CD8-positive, alpha-beta memory T cell (primary cell): ENCODE measurements around the gene MMP23B. TPM values are rescaled to one million over a fixed set of nuclear protein-coding genes. Genes with fewer than 3 reads are reported as not detected.

Experiments
- CTCF ChIA-PET: fragments of 350-600 bp; sonication (Branson Sonifier 250); formaldehyde crosslinking; loops from one replicate; lab custom pipeline; 2021; ENCODE audit warnings: antibody characterized with exemption; lab: Charles Lee
- POLR2A ChIA-PET: fragments of 350-600 bp; sonication (Branson Sonifier 250); formaldehyde crosslinking; loops from one replicate; lab custom pipeline; 2021; ENCODE audit warnings: antibody characterized with exemption; lab: Charles Lee
- DNase-seq, 5 donors: peaks; one replicate each; pipeline versions ENCODE4 v3.0.0 to v3.0.0-alpha.2; 2020 to 2022; ENCODE audit warnings: mixed read lengths in 1 of 5
- H3K27ac ChIP-seq: one replicate; pipeline ENCODE4 v1.7.0; 2013; ENCODE audit warnings: low read depth, mild to moderate bottlenecking, low read length, moderate library complexity
- H3K27me3 ChIP-seq: 2 replicates; pipeline ENCODE4 v1.7.0; 2013; ENCODE audit warnings: low read length, mild to moderate bottlenecking; ENCODE audit not compliant: insufficient read depth, poor library complexity, severe bottlenecking
- H3K36me3 ChIP-seq: 2 replicates; pipeline ENCODE4 v1.7.0; 2013; ENCODE audit warnings: mild to moderate bottlenecking, low read length, moderate library complexity; ENCODE audit not compliant: insufficient read depth
- H3K4me1 ChIP-seq: 2 replicates; pipeline ENCODE4 v1.7.0; 2013; ENCODE audit warnings: mild to moderate bottlenecking, low read length, moderate library complexity; ENCODE audit not compliant: insufficient read depth
- H3K4me3 ChIP-seq: 2 replicates; pipeline ENCODE4 v1.7.0; 2013; ENCODE audit warnings: mild to moderate bottlenecking, low read length
- H3K9me3 ChIP-seq: 2 replicates; pipeline ENCODE4 v1.7.0; 2013; ENCODE audit warnings: mild to moderate bottlenecking, low read length
- H3K27ac Mint-ChIP-seq, 8 donors: one replicate each; pipeline ENCODE4 v1.8.0; 2020 to 2021; ENCODE audit warnings: mixed read lengths in 8 of 8, mild to moderate bottlenecking in 6 of 8, inconsistent platforms in 3 of 8, moderate library complexity in 3 of 8
- H3K27me3 Mint-ChIP-seq, 2 donors: one replicate each; pipeline ENCODE4 v1.8.0; 2020 to 2021; ENCODE audit warnings: mixed read lengths in 2 of 2, mild to moderate bottlenecking in 1 of 2, moderate library complexity in 1 of 2
- H3K36me3 Mint-ChIP-seq, 3 donors: one replicate each; pipeline ENCODE4 v1.8.0; 2020 to 2021; ENCODE audit warnings: mixed read lengths in 3 of 3, inconsistent platforms in 1 of 3, mild to moderate bottlenecking in 1 of 3
- H3K4me1 Mint-ChIP-seq, 3 donors: one replicate each; pipeline ENCODE4 v1.8.0; 2020 to 2021; ENCODE audit warnings: mixed read lengths in 3 of 3, inconsistent platforms in 1 of 3, mild to moderate bottlenecking in 1 of 3
- H3K4me3 Mint-ChIP-seq, 7 donors: one replicate each; pipeline ENCODE4 v1.8.0; 2020 to 2021; ENCODE audit warnings: mixed read lengths in 7 of 7, mild to moderate bottlenecking in 6 of 7, moderate library complexity in 4 of 7, inconsistent platforms in 2 of 7
- H3K9me3 Mint-ChIP-seq, 5 donors: one replicate each; pipeline ENCODE4 v1.8.0; 2020 to 2022; ENCODE audit warnings: mixed read lengths in 5 of 5, mild to moderate bottlenecking in 3 of 5, moderate library complexity in 2 of 5, inconsistent platforms in 1 of 5
- polyA plus RNA-seq: library from polyadenylated mRNA; unstranded; fragments of 300-500 nt; fragmentation: Illumina TruSeq; gene quantifications from one replicate; pipeline ENCODE4 v1.2.3, GENCODE V29; 2021
- total RNA-seq, 2 experiments: library from RNA; stranded (reverse); gene quantifications; one replicate each; pipeline ENCODE4 v1.2.3, GENCODE V29; 2021

MMP23B gene
- total and polyA plus RNA-seq, 3 experiments from 2014 or later: 2.1 to 3.4 (median 2.9) TPM

- Histone ChIP-seq H3K36me3 (peaks cover 4% of the 10 kb centered on the region), H3K4me1 (peaks cover 28% of the 10 kb centered on the region), H3K9me3 (no peaks in the 10 kb centered on the region), H3K27me3 (no peaks in the 10 kb centered on the region), H3K27ac (no peak overlapping the region), H3K4me3 (no peak overlapping the region)
- H3K27ac Mint-ChIP-seq: peak overlapping the region in 1 of 8 donors; percentile 56
- peaks cover 16 to 34% (median 22%) of the 10 kb centered on the region in 3 donors for H3K4me1 Mint-ChIP-seq
- H3K4me3 Mint-ChIP-seq: peak overlapping the region in 1 of 7 donors; percentile 18
- H3K9me3 Mint-ChIP-seq: peaks cover 0 to 4% (median 0%) of the 10 kb centered on the region in 5 donors
- peaks cover 0 to 2% of the 10 kb centered on the region in 2 donors for H3K27me3 Mint-ChIP-seq
- no peak for DNase-seq
- CTCF ChIA-PET: interaction anchor here (3.6 kb wide), 1 partner anchor 11 kb away, joined by 17 read pairs; no protein-coding TSS in a partner anchor
- peaks cover 0 to 19% (median 0%) of the 10 kb centered on the region in 3 donors for H3K36me3 Mint-ChIP-seq
- POLR2A ChIA-PET: interaction anchor here (0.8 to 1.5 kb wide), 2 partner anchors 10 to 11 kb away, joined by 3 to 8 read pairs; no protein-coding TSS in a partner anchor
Observed at GRCh38 chr1:1618396-1619068, 13.4 kb upstream of the MMP23B start.

- H3K4me3 ChIP-seq: no peak overlapping the region
- Mint-ChIP-seq H3K27ac (no peak overlapping the region), H3K4me3 (peak overlapping the region in 1 of 7 donors; percentile 24), H3K27me3 (peaks cover 0 to 2% of the 10 kb centered on the region in 2 donors), H3K9me3 (peaks cover 0 to 2% (median 0%) of the 10 kb centered on the region in 5 donors), H3K36me3 (peaks cover 0 to 10% (median 0%) of the 10 kb centered on the region in 3 donors), H3K4me1 (peaks cover 2 to 27% (median 10%) of the 10 kb centered on the region in 3 donors)
- peaks cover 4% of the 10 kb centered on the region for H3K36me3 ChIP-seq
- H3K27ac ChIP-seq: no peak overlapping the region
- CTCF ChIA-PET: interaction anchor here (3.6 kb wide), 1 partner anchor 9 kb away, joined by 17 read pairs; no protein-coding TSS in a partner anchor
- DNase-seq: no peak
- H3K27me3 ChIP-seq: no peaks in the 10 kb centered on the region
- POLR2A ChIA-PET: interaction anchor here (1.5 kb wide), 1 partner anchor 9 kb away, joined by 8 read pairs; no protein-coding TSS in a partner anchor
- no peaks in the 10 kb centered on the region for H3K9me3 ChIP-seq
- H3K4me1 ChIP-seq: peaks cover 15% of the 10 kb centered on the region
Observed at GRCh38 chr1:1619917-1620361, 12.0 kb upstream of the MMP23B start.

- Mint-ChIP-seq H3K27me3 (peaks cover 0 to 2% of the 10 kb centered on the region in 2 donors), H3K27ac (peak overlapping the region in 2 of 8 donors; percentile 22 to 58), H3K9me3 (peaks cover 0 to 2% (median 0%) of the 10 kb centered on the region in 5 donors), H3K4me3 (peak overlapping the region in 1 of 7 donors; percentile 24), H3K36me3 (peaks cover 0 to 8% (median 0%) of the 10 kb centered on the region in 3 donors), H3K4me1 (peaks cover 0 to 27% (median 9%) of the 10 kb centered on the region in 3 donors)
- CTCF ChIA-PET: interaction anchor here (1.5 kb wide), 1 partner anchor 9 kb away, joined by 6 read pairs; no protein-coding TSS in a partner anchor
- H3K27me3 ChIP-seq: no peaks in the 10 kb centered on the region
- no peak overlapping the region for H3K27ac ChIP-seq
- H3K36me3 ChIP-seq: peaks cover 4% of the 10 kb centered on the region
- H3K9me3 ChIP-seq: no peaks in the 10 kb centered on the region
- DNase-seq: no peak
- POLR2A ChIA-PET: interaction anchor here (1.2 kb wide), 1 partner anchor 9 kb away, joined by 4 read pairs; no protein-coding TSS in a partner anchor
- peaks cover 15% of the 10 kb centered on the region for H3K4me1 ChIP-seq
- no peak overlapping the region for H3K4me3 ChIP-seq
Observed at GRCh38 chr1:1620433-1621139, 11.4 kb upstream of the MMP23B start.

GRCh38 chr1:1621173-1622009 is 10.6 kb upstream of the MMP23B start:
- Histone ChIP-seq H3K9me3 (no peaks in the 10 kb centered on the region), H3K27me3 (no peaks in the 10 kb centered on the region), H3K27ac (no peak overlapping the region), H3K36me3 (peaks cover 4% of the 10 kb centered on the region), H3K4me1 (peaks cover 13% of the 10 kb centered on the region), H3K4me3 (no peak overlapping the region)
- H3K27ac Mint-ChIP-seq: peak overlapping the region in 1 of 8 donors; percentile 62
- peaks cover 0 to 2% of the 10 kb centered on the region in 2 donors for H3K27me3 Mint-ChIP-seq
- CTCF ChIA-PET: interaction anchor here (1.5 kb wide), 2 partner anchors 8 to 44 kb away, joined by 4 to 6 read pairs; no protein-coding TSS in a partner anchor
- H3K36me3 Mint-ChIP-seq: peaks cover 0 to 8% (median 0%) of the 10 kb centered on the region in 3 donors
- peaks cover 0 to 2% (median 0%) of the 10 kb centered on the region in 5 donors for H3K9me3 Mint-ChIP-seq
- peaks cover 0 to 32% (median 10%) of the 10 kb centered on the region in 3 donors for H3K4me1 Mint-ChIP-seq
- no peak for DNase-seq
- POLR2A ChIA-PET: interaction anchor here (1.2 kb wide), 1 partner anchor 8 kb away, joined by 4 read pairs; no protein-coding TSS in a partner anchor
- H3K4me3 Mint-ChIP-seq: no peak overlapping the region

GRCh38 chr1:1622010-1622787 is 9.8 kb upstream of the MMP23B start:
- CTCF ChIA-PET: interaction anchor here (1.5 kb wide), 1 partner anchor 44 kb away, joined by 4 read pairs; no protein-coding TSS in a partner anchor
- Histone ChIP-seq H3K27ac (no peak overlapping the region), H3K9me3 (no peaks in the 10 kb centered on the region), H3K4me1 (peaks cover 5% of the 10 kb centered on the region), H3K36me3 (peaks cover 4% of the 10 kb centered on the region), H3K4me3 (no peak overlapping the region), H3K27me3 (no peaks in the 10 kb centered on the region)
- Mint-ChIP-seq H3K36me3 (peaks cover 0 to 6% (median 0%) of the 10 kb centered on the region in 3 donors), H3K9me3 (peaks cover 0 to 2% (median 0%) of the 10 kb centered on the region in 5 donors), H3K27ac (peak overlapping the region in 3 of 8 donors; percentile 22 to 84 (median 62)), H3K27me3 (peaks cover 0 to 2% of the 10 kb centered on the region in 2 donors), H3K4me1 (peaks cover 0 to 23% (median 8%) of the 10 kb centered on the region in 3 donors), H3K4me3 (peak overlapping the region in 1 of 7 donors; percentile 83)
- POLR2A ChIA-PET: interaction anchor here (1.2 kb wide), 1 partner anchor 7 kb away, joined by 4 read pairs; no protein-coding TSS in a partner anchor
- DNase-seq: peak in 1 of 5 donors; percentile 39

- no peaks in the 10 kb centered on the region for H3K27me3 ChIP-seq
- H3K9me3 ChIP-seq: no peaks in the 10 kb centered on the region
- H3K4me1 ChIP-seq: no peaks in the 10 kb centered on the region
- Mint-ChIP-seq H3K9me3 (no peaks in the 10 kb centered on the region), H3K4me3 (peak overlapping the region in 1 of 7 donors; percentile 83), H3K4me1 (peaks cover 0 to 18% (median 8%) of the 10 kb centered on the region in 3 donors), H3K27me3 (peaks cover 0 to 2% of the 10 kb centered on the region in 2 donors), H3K36me3 (peaks cover 0 to 2% (median 0%) of the 10 kb centered on the region in 3 donors), H3K27ac (peak overlapping the region in 2 of 8 donors; percentile 22 to 62)
- H3K36me3 ChIP-seq: peaks cover under 1% of the 10 kb centered on the region
- no peak overlapping the region for H3K4me3 ChIP-seq
- CTCF ChIA-PET: no interaction called here
- POLR2A ChIA-PET: no interaction called here
- DNase-seq: peak in 1 of 5 donors; percentile 40
- no peak overlapping the region for H3K27ac ChIP-seq
Observed at GRCh38 chr1:1622788-1623094, 9.2 kb upstream of the MMP23B start.
